ENCODE measurements around the gene COL5A1.

The COL5A1 gene

GRCh38 chr9:134796882-134797281 is 155.3 kb downstream of the COL5A1 start:
- DNase-seq = no peak

- no peak for DNase-seq
Measured at GRCh38 chr9:134800791-134801339, 159.3 kb downstream of the COL5A1 start.

- DNase-seq = no peak
Measured at GRCh38 chr9:134802216-134802795, 160.7 kb downstream of the COL5A1 start.

GRCh38 chr9:134804871-134805270 is 163.3 kb downstream of the COL5A1 start:
- no peak for DNase-seq

- DNase-seq = no peak
Measured at GRCh38 chr9:134807716-134808446, 166.3 kb downstream of the COL5A1 start.

GRCh38 chr9:134808447-134808792 is 166.8 kb downstream of the COL5A1 start:
- no peak for DNase-seq

GRCh38 chr9:134809292-134809691 is 167.7 kb downstream of the COL5A1 start:
- no peak for DNase-seq

GRCh38 chr9:134809826-134810225 is 168.2 kb downstream of the COL5A1 start:
- DNase-seq = no peak

GRCh38 chr9:134811079-134811672 is 169.6 kb downstream of the COL5A1 start:
- no peak for DNase-seq

- DNase-seq = no peak
Measured at GRCh38 chr9:134811673-134812342, 170.2 kb downstream of the COL5A1 start.

- no peak for DNase-seq
Measured at GRCh38 chr9:134812343-134812673, 170.7 kb downstream of the COL5A1 start.

- no peak for DNase-seq
Measured at GRCh38 chr9:134813841-134814240, 172.2 kb downstream of the COL5A1 start.

GRCh38 chr9:134814598-134815215 is 173.1 kb downstream of the COL5A1 start:
- no peak for DNase-seq

- no peak for DNase-seq
Measured at GRCh38 chr9:134815435-134816214, 174.0 kb downstream of the COL5A1 start.

GRCh38 chr9:134816264-134816663 is 174.7 kb downstream of the COL5A1 start:
- DNase-seq = no peak

GRCh38 chr9:134818000-134818568 is 176.5 kb downstream of the COL5A1 start:
- DNase-seq = no peak

- DNase-seq = no peak
Measured at GRCh38 chr9:134818591-134818990, 177.0 kb downstream of the COL5A1 start.

- DNase-seq = no peak
Measured at GRCh38 chr9:134820901-134821300, 179.3 kb downstream of the COL5A1 start.

- DNase-seq = no peak
Measured at GRCh38 chr9:134822541-134822940, 180.9 kb downstream of the COL5A1 start.

- DNase-seq = no peak
Measured at GRCh38 chr9:134823623-134824022, 182.0 kb downstream of the COL5A1 start.

GRCh38 chr9:134824583-134824982 is 183.0 kb downstream of the COL5A1 start:
- DNase-seq = no peak

- DNase-seq = no peak
Measured at GRCh38 chr9:134825025-134825424, 183.4 kb downstream of the COL5A1 start.

Measured in activated CD4-positive, CD25-positive, alpha-beta regulatory T cell (primary cell).